ENCODE results near the gene SAMHD1. TPM values are rescaled to one million over a fixed set of nuclear protein-coding genes. Genes with fewer than 3 reads are reported as not detected.

SAMHD1 gene
- total and polyA plus RNA-seq, 2 of the 13 experiments (the other 11 are each of a cell fraction or from before 2014, with no cell fraction given), result 16.9 to 43.5 TPM

- TF ChIP-seq NFAT5 (CRISPR knock-in tag; IDR thresholded peaks at IDR 0.05) (no peak), FOXJ3 (CRISPR knock-in tag; IDR thresholded peaks at IDR 0.05; ENCODE audit: borderline replicate concordance) (no peak), ZNF12 (CRISPR knock-in tag; IDR thresholded peaks at IDR 0.05) (0 out of 2 replicates have a peak, but pooled peaks have one; percentile 33), ARID5B (CRISPR knock-in tag; IDR thresholded peaks at IDR 0.05) (peak; percentile 55), ZBTB38 (CRISPR knock-in tag; IDR thresholded peaks at IDR 0.05) (peak; percentile 85), ZBTB20 (CRISPR knock-in tag; IDR thresholded peaks at IDR 0.05; ENCODE audit: borderline replicate concordance, low read depth) (no peak), ZNF382 (CRISPR knock-in tag; IDR thresholded peaks at IDR 0.05; ENCODE audit: borderline replicate concordance) (no peak), SMYD3 (CRISPR knock-in tag; IDR thresholded peaks at IDR 0.05) (no peak; the same call in 1 of the 2 replicates), ZNF512B (CRISPR knock-in tag; IDR thresholded peaks at IDR 0.05; ENCODE audit: borderline replicate concordance) (no peak), ZZZ3 (CRISPR knock-in tag; IDR thresholded peaks at IDR 0.05; ENCODE audit: borderline replicate concordance) (no peak), PTBP1 (IDR thresholded peaks at IDR 0.05; ENCODE audit: low read depth, low read length, poor library complexity, severe bottlenecking) (no peak), ATAD3A (CRISPR knock-in tag; IDR thresholded peaks at IDR 0.05) (no peak), PATZ1 (CRISPR knock-in tag; IDR thresholded peaks at IDR 0.05) (peak; percentile 62), KDM6A (CRISPR knock-in tag; IDR thresholded peaks at IDR 0.05; ENCODE audit: low read depth) (no peak)
Observed at GRCh38 chr20:36886859-36887751, 64.4 kb downstream of the SAMHD1 start (continued).
